ENCODE results near the gene NFIC.
A peak's percentile ranks its signal among the peaks of the same experiment; 100 is the strongest.

The NFIC gene

GRCh38 chr19:3335431-3336350 is 30.7 kb upstream of the NFIC start:
- TF ChIP-seq CTCF (IDR thresholded peaks at IDR 0.05) = no peak
- Mint-ChIP-seq H3K27ac (no peak overlapping the region), H3K4me3 (no peak overlapping the region), H3K9me3 (no peaks in the 10 kb centered on the region), H3K4me1 (peaks cover 5% of the 10 kb centered on the region), H3K27me3 (ENCODE audit: low read depth, poor library complexity) (peaks cover 61% of the 10 kb centered on the region), H3K36me3 (ENCODE audit: low read depth) (no peaks in the 10 kb centered on the region)
- no peak for DNase-seq

DNA sequence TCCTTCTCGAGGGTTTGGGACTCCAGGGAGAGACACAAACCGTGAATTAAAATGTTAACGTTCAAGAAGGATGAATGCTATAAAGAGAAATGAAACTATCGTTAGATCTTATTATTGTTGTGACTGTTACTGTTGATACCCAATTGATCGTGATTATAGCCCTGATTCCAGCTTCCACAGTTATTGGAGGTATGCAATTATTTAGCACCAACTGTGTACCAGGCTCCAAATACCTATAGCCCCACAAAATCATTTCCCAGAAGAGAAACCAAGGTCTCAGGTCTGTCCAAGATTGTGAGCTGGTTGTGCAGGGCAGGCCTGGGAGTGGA is 30.1 kb upstream of the NFIC start:
- Mint-ChIP-seq H3K4me1 (peaks cover 5% of the 10 kb centered on the region), H3K4me3 (no peak overlapping the region), H3K9me3 (no peaks in the 10 kb centered on the region), H3K36me3 (ENCODE audit: low read depth) (no peaks in the 10 kb centered on the region), H3K27me3 (ENCODE audit: low read depth, poor library complexity) (peaks cover 57% of the 10 kb centered on the region), H3K27ac (no peak overlapping the region)
- no peak for DNase-seq
- no peak for TF ChIP-seq CTCF (IDR thresholded peaks at IDR 0.05)

- H3K4me1 Mint-ChIP-seq = peaks cover 5% of the 10 kb centered on the region
- no peak for DNase-seq
- H3K36me3 Mint-ChIP-seq (ENCODE audit: low read depth) = no peaks in the 10 kb centered on the region
- H3K27ac Mint-ChIP-seq = no peak overlapping the region
- no peak overlapping the region for H3K4me3 Mint-ChIP-seq
- H3K27me3 Mint-ChIP-seq (ENCODE audit: low read depth, poor library complexity) = peaks cover 51% of the 10 kb centered on the region
- TF ChIP-seq CTCF (IDR thresholded peaks at IDR 0.05) = no peak
- H3K9me3 Mint-ChIP-seq = no peaks in the 10 kb centered on the region
Measured at GRCh38 chr19:3336680-3337523, 29.5 kb upstream of the NFIC start.

- no peaks in the 10 kb centered on the region for H3K36me3 Mint-ChIP-seq (ENCODE audit: low read depth)
Measured at GRCh38 chr19:3338541-3339181, 27.7 kb upstream of the NFIC start.

GRCh38 chr19:3340340-3340739 is 26.0 kb upstream of the NFIC start:
- no peak for TF ChIP-seq CTCF (IDR thresholded peaks at IDR 0.05)
- H3K4me1 Mint-ChIP-seq = peaks cover 5% of the 10 kb centered on the region
- DNase-seq = no peak
- H3K36me3 Mint-ChIP-seq (ENCODE audit: low read depth) = no peaks in the 10 kb centered on the region
- H3K27me3 Mint-ChIP-seq (ENCODE audit: low read depth, poor library complexity) = peaks cover 23% of the 10 kb centered on the region
- H3K27ac Mint-ChIP-seq = no peak overlapping the region
- H3K4me3 Mint-ChIP-seq = no peak overlapping the region
- H3K9me3 Mint-ChIP-seq = no peaks in the 10 kb centered on the region

More at GRCh38 chr19:3338541-3339181, 27.7 kb upstream of the NFIC start:
- Mint-ChIP-seq H3K4me1 (peaks cover 5% of the 10 kb centered on the region), H3K27me3 (ENCODE audit: low read depth, poor library complexity) (peaks cover 34% of the 10 kb centered on the region), H3K27ac (peak overlapping the region; percentile 75), H3K4me3 (no peak overlapping the region), H3K9me3 (no peaks in the 10 kb centered on the region)
- no peak for TF ChIP-seq CTCF (IDR thresholded peaks at IDR 0.05)
- peak; percentile 52 for DNase-seq
